NCI-H1105 treated with DMSO at 0.1 percent for 48 hours (cell line): ENCODE results near the gene PLD1.
"Not testable (repeated sequence)": the region's sequence is repeated elsewhere in the genome, so short reads cannot be mapped to it uniquely, and the experiment has no call there.

Experiments
- DNase-seq: peaks from one replicate; lab custom pipeline; 2025; lab: John Stamatoyannopoulos, UW

The PLD1 gene

DNA sequence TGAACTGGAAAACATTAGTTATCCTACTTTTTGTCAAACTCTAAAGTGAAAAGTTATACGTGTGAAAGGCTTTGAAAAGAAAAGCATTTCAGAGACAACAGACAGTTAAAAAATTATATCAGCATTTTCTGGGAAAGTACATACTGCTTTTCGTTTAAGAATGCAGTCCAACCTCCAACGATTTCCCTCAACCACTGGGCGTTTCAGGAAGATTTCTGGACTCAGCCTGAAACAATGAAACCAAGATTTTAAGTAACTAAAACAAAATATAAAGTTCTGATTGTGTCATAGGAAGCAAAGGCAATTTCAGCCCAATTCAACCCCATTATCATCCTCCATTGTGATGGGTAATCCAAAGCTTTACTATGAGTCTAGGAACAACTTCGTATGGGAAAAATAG lies 110.7 kb downstream of the PLD1 start:
- DNase-seq, result no peak

DNA sequence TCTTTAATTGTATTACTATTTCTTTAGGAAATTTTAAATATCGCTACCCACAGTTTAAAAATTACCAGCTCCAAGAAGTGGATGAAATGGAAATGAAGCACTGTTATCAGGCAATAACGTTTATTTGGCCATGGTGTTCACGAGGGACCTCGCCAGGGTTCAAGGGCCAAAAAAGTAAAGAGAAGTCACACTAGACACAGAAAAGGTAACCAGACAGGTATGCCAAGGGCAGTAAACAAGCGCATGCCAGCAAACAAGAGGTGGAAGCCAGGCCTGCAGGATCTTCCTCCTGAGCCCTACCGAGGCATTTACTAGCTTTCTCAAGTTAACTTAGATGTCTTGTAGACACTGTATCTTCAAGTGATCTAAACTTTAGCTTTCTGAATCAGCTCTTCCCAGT lies 113.5 kb downstream of the PLD1 start:
- DNase-seq, result no peak

DNA sequence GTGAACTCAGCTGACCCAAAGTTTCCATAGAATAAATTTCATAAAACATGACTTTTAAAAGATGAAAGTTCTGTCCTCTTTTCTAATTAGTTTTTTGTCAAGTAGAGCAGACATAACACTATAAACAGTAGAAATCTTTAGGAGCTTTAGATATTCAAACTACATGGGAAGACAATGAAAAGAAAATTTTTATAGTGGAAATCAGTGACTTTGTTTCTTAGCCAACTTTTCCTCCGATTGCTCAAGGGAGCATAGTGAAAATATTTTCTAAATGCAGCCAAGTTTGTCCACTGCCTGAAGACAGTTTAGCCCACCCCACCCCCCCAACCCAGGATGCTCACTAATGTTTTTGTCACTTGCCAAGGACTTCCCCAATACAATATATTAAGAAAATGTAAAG lies 114.9 kb downstream of the PLD1 start:
- no peak for DNase-seq

DNA sequence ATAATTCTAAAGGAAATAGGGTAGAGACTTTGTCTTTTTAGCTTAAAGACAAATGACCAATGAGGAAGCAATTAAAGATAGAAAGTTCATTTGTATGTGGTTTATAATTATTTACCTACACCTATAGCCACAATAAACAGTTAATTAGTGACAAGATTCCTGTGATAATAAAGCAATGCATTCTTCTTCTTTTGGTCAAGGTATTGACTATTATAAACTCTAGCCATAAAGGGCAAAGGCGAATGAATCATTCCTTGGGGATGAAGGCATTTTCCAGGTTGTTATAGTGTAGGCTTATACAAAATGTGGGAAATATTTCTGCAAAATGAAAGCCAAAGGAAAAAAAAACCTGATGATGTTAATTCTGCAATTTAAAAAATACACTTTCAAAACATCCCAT lies 115.4 kb downstream of the PLD1 start:
- no peak for DNase-seq

DNA sequence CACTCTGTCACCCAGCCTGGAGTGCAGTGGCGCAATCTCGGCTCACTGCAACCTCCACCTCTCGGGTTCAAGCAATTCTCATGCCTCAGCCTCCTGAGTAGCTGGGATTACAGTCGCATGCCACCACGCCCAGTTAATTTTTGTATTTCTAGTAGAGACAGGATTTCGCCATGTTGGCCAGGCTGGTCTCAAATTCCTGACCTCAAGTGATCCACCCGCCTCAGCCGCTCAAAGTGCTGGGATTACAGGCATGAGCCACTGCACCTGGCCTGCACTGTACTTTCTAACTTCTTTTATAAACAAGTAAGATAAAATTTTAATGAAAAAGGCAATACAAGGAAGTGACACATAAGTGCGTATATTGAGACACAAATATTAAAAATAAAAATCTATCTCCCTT lies 117.7 kb downstream of the PLD1 start:
- DNase-seq, result not testable (repeated sequence)

DNA sequence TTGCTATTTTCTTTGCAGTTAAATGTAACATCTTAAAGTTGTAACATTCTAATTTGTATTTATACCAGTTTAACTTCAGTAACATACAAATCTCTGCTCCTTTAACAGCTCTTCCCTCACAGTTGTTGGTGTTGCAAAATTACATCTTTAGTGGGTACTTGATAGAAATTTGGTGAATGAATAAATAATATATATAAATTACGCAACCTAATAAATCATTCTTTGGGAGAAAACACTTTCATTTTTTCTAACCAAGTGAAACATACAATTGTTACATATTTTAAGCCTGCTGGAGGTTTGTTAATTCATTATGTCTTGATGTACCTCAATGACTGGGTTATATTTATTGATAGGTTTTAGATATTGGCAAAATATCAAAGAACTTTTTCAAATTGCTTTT lies 118.8 kb downstream of the PLD1 start:
- no peak for DNase-seq

DNA sequence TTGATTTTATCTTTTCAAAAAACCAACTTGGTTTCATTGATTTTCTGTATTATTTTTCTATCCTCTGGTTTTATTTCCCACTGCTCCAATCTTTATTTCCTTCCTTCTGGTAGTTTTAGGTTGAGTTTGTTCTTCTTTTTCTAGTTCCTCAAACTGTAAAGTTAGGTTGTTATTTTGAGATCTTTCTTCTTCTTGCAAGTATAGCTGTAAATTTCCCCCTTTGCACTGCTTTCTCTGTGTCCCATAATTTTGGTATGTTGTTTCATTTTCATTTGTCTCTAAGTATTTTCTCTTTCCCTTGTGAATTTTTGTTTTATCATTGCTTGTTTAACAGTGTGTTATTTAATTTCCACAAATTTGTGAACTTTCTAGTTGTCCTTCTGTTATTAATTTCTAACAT lies 120.0 kb downstream of the PLD1 start:
- DNase-seq, result no peak

DNA sequence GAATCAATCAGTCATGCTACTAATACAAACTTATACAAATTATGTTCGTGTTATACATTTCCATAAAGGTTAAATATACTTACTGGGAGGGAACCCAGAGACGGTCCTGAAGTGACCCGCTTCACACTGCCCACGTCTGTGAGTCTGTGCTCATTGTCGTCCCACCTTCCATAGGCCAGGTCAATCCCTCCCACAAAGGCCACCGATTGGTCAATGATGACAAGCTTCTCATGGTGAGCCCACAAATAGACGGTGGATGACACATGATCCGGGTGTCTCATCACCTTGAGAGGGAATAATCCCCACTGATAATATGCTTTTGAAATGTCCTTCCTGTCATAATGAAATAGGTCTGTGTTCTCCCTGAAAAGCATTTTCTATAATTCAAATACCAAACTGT lies 121.7 kb downstream of the PLD1 start:
- DNase-seq, result no peak

DNA sequence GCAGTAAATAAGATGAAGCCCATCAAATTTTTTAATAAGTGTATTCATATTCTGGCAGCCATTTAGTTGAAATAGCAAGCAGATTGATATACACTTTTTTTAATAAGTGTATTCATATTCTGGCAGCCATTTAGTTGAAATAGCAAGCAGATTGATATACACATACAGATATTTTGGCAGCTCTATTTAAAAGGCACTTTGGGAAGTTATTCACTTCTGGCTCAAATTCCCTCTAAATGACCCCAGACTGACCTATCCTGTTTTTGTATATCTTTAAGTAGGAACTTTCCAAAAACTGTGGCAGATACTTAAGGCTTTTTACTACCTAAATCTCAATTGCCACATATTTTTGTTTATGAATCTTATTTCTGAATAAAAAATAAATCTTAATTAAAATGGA lies 122.3 kb downstream of the PLD1 start:
- DNase-seq, result no peak

DNA sequence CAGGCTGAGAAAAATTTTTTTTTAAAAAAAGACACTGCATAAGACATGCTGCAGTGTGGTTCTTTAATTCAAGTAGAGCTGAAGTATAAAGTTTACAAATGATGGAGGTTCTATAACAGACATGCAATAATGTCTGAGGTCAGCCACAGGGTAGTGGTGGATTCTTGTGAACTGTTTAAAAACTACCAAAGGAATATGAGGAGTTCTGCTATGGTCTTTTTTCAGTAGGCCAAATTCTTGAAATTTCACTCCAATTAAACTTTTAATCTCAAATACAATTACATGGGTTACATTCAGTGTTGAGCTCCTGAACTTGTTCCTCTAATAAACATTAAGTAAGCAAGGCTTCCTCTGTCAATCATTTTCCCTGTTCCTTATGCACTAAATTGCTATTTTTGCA lies 122.7 kb downstream of the PLD1 start:
- no peak for DNase-seq

DNA sequence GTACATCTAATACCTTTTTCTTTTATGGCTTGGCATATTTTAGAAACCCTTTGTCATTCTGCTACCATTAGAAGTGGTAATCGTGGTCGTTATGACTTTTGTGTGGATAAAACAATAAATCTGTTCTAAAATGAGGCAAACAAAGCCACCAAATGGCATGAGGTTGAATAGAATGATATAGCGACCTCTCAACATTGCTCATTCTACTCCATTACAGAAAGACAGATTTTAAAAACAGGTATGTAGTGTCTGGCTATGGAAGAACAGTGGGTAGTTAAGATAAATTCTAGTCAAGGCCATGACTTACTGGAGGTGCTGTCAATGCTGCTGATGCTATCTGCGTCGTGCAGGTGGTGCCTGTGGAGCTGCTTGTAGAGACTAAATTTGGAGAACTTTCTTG lies 123.2 kb downstream of the PLD1 start:
- no peak for DNase-seq

DNA sequence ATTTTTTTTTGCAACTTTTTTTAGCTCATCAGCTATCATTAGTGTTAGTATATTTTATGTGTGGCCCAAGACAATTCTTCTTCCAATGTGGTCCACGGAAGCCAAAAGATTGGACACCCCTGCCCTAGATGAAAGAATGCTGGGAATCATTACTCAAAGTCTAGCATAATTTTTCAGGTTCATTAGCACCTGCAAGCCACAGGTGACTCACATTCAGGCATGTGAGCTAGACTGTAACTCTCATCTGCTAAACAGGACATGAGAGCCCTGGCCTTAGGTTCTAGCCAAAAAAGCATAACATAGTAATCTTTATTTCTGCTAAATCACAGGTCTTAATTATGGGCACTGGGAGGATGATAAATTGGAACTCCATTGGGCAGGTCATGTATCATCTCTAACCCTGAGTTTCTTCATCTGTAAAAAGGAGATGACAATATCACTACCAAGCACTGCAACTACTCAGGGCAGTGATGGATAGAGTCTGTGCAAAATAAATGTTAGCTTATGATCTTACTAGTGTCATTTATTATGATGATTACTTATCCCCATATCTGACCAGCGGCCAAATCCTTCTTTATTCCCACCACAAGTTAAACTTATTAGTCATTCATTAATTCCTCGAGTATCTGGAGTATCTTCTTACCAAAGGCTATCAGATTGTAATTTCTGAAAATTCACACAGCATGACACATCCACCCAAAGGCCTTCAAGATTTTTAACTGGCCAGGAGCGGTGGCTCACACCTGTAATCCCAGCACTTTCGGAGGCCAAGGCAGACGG lies 125.0 kb downstream of the PLD1 start:
- no peak for DNase-seq

DNA sequence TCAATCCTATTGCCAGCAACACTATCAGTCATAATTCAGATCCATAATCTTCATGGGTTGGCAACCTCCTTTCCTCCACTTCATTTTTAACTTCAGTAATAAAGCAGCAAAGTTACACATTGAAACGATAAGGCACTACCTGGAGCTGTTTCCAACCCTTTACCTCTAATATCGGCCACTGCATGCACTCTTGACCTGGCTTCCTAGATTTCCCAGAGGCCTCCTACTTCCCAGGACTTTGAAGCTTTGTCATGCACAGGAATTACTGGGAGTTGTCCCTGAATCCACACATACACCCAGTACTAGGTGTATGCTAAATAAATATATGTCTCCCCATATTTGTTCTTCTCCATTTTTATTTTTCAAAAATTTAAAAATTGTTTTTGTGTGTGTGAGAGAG lies 126.1 kb downstream of the PLD1 start:
- DNase-seq, result no peak

DNA sequence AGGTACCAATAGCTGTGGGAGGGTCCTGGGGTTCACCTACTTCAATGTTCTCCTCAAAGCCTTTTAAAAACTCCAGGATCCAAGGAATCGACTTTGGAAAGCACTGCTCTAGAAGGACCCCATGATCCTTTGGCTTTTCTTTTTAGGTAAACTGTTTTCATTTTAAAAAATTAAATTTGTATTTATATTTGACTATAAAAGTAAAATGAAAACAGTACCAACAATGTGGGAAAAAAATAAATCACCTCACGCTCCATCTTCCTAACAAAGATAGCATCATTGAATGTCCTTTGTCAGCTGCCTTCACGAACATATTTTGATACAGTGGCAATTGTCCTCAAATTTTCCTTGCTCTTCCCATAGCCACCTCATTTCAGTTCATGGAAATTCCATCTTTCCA lies 127.5 kb downstream of the PLD1 start:
- DNase-seq, result no peak

DNA sequence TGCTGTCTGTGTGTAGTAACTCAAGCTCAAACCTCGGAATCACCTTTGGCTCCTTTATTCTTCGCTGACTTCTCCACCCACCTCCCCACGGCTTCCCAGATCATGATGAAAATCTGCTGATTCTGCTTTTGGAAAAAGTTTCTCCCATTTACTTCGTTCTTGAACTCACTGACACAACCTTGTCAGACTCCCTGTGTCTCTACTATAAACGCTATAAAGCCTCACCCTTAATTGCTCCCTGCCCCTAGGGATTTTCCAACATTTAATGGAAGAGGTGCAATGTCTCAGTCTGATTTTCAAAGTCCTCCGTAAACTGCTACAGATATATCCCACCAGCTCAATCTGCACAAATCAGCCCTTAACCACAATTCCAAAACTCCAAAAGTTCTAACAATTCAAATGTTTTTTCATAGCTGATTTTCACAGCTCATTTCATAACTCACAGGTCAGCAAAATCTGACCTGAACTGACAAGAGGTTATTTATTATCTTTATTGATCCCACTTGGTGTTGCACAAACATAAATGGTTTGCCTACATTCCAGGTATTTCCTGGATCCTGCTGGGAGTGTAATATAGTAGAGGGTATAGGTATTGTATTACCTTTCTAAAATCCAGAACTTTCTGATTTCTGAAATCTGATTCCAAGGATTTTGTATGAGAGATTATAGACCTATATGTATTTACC lies 129.4 kb downstream of the PLD1 start:
- no peak for DNase-seq

DNA sequence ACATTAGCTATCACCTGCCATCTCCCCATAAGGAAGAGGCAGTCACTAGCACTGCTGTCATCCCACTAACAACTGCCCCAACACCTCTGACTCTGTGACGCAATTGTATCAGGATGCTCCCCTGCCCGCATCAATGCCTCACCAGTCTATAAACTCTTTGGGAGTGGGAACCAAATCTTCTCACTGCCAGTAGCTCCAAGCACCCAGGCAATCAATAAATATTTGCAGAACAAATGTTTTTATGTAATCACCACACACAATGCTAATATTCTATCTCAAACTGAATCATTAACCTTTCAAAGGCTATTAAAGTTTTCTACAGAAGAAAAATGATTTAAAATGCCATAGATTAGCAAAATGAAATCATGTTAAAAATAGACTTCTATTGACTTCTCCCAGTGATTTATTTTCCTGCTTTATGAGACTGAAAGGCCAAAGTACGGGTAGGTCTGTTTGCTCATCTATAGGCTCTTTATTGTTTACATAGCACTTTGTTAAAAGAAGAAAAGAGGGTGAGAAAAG lies 131.3 kb downstream of the PLD1 start:
- DNase-seq, result no peak

DNA sequence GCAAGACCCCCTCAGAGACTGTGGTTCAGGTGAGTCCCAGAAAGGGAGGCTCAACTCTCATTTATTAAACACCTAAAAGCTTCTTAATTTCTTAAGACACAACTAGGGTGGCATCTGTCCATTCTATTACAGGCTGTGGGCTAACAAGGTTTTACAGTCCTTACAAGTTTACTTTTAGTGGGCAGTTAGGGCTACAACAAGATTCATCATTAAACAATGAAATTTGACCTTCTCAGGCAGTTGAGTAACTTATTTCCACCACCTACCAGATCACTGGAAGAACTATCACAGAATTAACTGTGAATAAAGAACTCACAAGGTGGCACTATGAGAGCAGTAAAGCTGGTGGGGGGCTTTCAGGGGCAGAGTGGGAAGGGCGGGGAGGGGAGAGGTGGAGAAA lies 132.6 kb downstream of the PLD1 start:
- DNase-seq, result no peak

DNA sequence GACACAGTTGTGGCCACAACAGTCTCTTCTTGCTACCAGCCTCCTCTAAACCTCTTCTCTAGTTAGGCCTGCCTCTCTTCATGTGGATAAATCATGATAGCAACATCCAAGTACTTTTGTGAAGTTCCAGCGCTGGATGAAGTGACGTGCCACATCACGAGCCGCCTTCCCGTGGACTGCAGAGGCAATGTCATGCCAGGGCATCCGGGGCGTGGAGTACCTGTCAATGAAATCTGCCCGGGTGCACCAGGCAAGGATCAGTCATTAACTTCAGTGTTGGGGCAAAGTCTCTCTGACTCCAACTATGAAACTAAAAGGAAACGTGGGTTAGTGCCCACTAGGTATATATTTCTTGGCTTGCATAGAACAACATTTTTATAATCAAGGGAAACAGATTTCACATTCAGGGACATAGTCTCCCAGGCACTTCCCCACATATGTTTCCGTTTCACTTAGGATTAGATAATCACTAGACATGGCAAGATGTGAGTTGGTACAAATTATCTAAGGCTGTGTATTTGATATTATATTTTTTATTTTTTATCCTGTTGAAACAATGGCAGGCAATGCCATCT lies 133.6 kb downstream of the PLD1 start:
- no peak for DNase-seq

DNA sequence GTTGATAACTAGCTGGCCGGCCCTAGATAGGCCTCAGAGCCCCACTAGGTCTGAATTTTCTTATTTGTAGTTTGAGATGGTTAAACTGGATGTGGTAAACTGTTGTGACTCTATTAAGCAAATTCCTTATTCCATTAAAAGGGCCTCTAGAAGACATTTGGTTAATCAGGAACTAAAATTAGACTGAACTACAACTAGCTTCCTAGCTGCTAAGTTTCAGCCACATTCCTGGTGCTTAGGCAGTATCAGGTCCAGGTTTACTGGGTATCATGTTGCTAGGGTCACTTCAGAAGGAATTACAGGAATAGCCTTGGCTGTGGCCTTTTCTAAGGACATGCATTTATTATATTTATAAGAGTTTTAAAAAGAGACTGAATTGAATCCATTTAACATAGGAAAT lies 136.3 kb downstream of the PLD1 start:
- DNase-seq, result no peak

DNA sequence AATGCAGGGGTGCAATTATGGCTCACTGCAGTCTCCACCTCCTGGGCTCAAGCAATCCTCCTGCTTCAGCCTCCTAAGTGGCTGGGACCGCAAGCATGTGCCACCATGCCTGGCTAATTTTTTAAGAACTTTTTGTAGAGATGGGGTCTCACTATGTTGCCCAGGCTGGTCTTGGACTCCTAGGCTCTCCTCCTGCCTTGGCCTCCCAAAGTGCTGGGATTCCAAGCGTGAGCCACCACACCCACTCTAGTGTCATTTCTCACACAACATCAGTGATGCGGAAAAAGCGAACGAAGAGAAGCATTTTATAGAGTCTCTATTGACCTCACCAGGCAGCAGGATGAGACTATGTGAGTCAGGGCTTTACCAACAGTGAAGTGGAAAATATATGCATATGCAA lies 137.7 kb downstream of the PLD1 start:
- no peak for DNase-seq

DNA sequence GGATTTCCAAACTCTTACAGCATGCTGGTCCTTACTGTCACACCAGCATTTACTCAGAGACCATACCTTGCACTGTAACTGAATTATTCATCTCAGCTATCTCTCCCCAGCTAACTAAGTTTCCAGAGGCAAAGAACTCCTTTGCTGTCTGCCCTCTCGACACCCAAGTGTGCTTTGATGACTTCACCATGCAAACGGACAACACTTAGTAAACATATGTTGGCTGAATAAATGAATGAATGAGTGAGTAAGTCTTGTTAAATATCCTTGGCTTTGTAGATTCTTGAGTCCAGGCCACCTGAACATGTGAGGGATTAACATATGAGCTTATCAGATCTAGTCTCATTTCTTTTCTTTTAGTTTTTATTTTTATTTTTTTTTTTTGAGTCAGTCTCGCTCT lies 138.2 kb downstream of the PLD1 start:
- no peak for DNase-seq

DNA sequence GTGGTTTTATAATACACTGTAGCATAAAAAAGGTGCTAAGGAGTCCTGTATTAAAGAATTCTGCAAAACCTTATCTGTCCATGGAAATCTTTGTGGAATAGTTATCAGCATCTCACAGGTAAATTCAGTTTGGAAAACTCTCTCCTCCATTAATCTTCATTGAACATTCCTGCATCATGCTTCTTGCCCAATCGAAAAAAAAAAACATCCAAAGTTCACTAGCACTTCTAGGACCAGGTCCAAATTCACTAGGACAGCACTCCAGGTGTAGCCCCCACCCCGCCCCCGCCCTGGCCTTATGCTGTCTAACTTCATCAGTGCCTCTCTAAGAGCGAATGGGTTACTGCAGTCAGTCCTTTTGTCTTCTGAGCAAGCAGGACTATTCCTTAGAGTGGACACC lies 138.6 kb downstream of the PLD1 start:
- no peak for DNase-seq

DNA sequence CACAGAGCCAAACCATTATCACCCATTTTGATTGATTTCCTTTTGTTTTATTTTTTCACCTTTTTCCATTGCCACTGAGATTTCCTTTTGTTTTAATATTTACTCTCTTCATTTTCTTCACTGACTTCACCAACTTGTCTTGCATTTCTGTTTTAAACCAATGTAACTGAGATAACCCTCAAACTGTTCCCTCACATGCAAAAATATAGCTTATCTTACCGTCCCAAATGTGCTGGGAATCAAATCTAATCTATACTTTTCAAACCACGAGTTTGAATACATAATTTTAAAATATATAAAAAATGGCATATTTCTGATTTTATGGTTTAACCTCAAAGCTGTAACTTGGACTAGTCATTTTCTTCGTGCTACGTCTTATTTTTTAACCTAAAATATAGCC lies 143.8 kb downstream of the PLD1 start:
- DNase-seq, result no peak
